ENCODE data around the gene ADCYAP1R1.

GRCh38 chr7:31052487-31052840, 356 bp downstream of the ADCYAP1R1 start:
- TF ChIP-seq, protein P1, sequence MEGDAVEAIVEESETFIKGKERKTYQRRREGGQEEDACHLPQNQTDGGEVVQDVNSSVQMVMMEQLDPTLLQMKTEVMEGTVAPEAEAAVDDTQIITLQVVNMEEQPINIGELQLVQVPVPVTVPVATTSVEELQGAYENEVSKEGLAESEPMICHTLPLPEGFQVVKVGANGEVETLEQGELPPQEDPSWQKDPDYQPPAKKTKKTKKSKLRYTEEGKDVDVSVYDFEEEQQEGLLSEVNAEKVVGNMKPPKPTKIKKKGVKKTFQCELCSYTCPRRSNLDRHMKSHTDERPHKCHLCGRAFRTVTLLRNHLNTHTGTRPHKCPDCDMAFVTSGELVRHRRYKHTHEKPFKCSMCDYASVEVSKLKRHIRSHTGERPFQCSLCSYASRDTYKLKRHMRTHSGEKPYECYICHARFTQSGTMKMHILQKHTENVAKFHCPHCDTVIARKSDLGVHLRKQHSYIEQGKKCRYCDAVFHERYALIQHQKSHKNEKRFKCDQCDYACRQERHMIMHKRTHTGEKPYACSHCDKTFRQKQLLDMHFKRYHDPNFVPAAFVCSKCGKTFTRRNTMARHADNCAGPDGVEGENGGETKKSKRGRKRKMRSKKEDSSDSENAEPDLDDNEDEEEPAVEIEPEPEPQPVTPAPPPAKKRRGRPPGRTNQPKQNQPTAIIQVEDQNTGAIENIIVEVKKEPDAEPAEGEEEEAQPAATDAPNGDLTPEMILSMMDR (IDR thresholded peaks at IDR 0.05) = peak in 1 of 4 experiments; percentile 1
- TF ChIP-seq POLR2A (IDR thresholded peaks at IDR 0.05) = peak in 1 of 2 donors; percentile 0

Data from gastroesophageal sphincter (tissue), 3 donors.